ENCODE measurements around the gene MRPL46.
A peak's percentile ranks its signal among the peaks of the same experiment; 100 is the strongest.

The MRPL46 gene

DNA sequence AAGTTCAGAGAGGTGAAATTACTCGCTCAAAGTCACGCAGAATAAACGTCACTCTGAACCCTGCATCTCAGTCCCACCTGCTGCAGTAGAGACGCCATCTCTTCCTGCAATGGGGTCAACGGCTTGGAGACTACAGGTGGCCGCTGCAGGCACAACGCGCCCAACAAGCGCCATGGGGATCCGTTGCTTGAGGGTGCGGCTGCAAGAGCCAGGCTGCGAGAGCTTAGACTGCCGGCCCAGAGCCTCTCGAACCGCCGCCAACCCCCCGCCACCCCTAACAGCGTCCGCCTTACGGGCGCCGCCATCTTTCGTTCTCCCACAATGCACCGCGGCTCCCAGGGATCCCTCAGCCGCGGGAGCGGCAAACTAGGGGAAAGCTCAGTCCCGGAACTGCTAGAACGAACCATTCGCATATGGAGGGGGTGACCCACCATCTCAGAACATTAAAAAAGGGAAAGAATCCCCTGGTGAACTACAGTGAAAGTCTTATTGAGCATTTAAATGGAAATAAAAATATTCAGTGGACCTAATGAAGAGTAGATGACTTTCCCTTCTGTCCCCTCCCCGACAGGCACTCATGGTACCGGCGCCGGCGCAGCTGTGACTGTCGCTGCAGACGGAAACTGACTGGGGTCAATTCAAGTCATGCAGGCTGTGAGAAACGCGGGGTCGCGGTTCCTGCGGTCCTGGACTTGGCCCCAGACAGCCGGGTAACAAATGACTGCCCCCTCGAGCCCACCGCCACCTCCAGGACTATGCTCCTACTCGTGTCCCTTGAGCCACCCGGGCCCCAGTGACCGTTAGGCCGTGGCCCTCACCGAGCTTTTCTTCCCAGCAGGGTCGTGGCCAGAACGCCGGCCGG is at the start of gene MRPL46, which contains the start of gene MRPS11:
Gene MRPL46, minus strand, starts transcription at position 316 of the 862 bp plus-strand sequence. Its CDS starts 11 bp downstream, at position 305.
Gene MRPS11, plus strand, starts transcription at position 636 of the 862 bp plus-strand sequence. Its CDS starts 10 bp downstream, at position 646.
- no peak for TF ChIP-seq RAD21 (IDR thresholded peaks at IDR 0.05; ENCODE audit: low read depth)
- no peak; the same call in 1 of the 2 replicates for TF ChIP-seq NFIC (IDR thresholded peaks at IDR 0.05)
- TF ChIP-seq EP300 (IDR thresholded peaks at IDR 0.05; ENCODE audit: borderline replicate concordance) = peak; percentile 63; the same call in 1 of the 2 replicates
- TF ChIP-seq, protein P1, sequence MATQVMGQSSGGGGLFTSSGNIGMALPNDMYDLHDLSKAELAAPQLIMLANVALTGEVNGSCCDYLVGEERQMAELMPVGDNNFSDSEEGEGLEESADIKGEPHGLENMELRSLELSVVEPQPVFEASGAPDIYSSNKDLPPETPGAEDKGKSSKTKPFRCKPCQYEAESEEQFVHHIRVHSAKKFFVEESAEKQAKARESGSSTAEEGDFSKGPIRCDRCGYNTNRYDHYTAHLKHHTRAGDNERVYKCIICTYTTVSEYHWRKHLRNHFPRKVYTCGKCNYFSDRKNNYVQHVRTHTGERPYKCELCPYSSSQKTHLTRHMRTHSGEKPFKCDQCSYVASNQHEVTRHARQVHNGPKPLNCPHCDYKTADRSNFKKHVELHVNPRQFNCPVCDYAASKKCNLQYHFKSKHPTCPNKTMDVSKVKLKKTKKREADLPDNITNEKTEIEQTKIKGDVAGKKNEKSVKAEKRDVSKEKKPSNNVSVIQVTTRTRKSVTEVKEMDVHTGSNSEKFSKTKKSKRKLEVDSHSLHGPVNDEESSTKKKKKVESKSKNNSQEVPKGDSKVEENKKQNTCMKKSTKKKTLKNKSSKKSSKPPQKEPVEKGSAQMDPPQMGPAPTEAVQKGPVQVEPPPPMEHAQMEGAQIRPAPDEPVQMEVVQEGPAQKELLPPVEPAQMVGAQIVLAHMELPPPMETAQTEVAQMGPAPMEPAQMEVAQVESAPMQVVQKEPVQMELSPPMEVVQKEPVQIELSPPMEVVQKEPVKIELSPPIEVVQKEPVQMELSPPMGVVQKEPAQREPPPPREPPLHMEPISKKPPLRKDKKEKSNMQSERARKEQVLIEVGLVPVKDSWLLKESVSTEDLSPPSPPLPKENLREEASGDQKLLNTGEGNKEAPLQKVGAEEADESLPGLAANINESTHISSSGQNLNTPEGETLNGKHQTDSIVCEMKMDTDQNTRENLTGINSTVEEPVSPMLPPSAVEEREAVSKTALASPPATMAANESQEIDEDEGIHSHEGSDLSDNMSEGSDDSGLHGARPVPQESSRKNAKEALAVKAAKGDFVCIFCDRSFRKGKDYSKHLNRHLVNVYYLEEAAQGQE (IDR thresholded peaks at IDR 0.05; ENCODE audit: low read depth) = no peak
- TF ChIP-seq, protein P2, sequence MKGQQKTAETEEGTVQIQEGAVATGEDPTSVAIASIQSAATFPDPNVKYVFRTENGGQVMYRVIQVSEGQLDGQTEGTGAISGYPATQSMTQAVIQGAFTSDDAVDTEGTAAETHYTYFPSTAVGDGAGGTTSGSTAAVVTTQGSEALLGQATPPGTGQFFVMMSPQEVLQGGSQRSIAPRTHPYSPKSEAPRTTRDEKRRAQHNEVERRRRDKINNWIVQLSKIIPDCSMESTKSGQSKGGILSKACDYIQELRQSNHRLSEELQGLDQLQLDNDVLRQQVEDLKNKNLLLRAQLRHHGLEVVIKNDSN (IDR thresholded peaks at IDR 0.05) = no peak
- peak; percentile 45; the same call in 1 of the 2 replicates for TF ChIP-seq TCF12 (IDR thresholded peaks at IDR 0.05; ENCODE audit: low read depth)
- TF ChIP-seq YY1 (IDR thresholded peaks at IDR 0.05; ENCODE audit: low read depth) = peak; percentile 99
- TF ChIP-seq, protein P3, sequence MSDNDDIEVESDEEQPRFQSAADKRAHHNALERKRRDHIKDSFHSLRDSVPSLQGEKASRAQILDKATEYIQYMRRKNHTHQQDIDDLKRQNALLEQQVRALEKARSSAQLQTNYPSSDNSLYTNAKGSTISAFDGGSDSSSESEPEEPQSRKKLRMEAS (IDR thresholded peaks at IDR 0.05) = peak; percentile 74
- no peak for TF ChIP-seq CEBPB (IDR thresholded peaks at IDR 0.05)
- TF ChIP-seq ZBTB7A (IDR thresholded peaks at IDR 0.05; ENCODE audit: low read depth) = no peak
- peak; percentile 96 for TF ChIP-seq TAF1 (IDR thresholded peaks at IDR 0.05; ENCODE audit: low read depth)
- TF ChIP-seq EGR1 (IDR thresholded peaks at IDR 0.05) = peak; percentile 66
- 0 out of 2 replicates have a peak, but pooled peaks have one; percentile 29 for TF ChIP-seq FOXM1 (IDR thresholded peaks at IDR 0.05; ENCODE audit: borderline replicate concordance, low read depth)
- TF ChIP-seq TEAD4 (IDR thresholded peaks at IDR 0.05) = no peak
- peak; percentile 61 for TF ChIP-seq CREB1 (IDR thresholded peaks at IDR 0.05; ENCODE audit: low read depth)

DNA sequence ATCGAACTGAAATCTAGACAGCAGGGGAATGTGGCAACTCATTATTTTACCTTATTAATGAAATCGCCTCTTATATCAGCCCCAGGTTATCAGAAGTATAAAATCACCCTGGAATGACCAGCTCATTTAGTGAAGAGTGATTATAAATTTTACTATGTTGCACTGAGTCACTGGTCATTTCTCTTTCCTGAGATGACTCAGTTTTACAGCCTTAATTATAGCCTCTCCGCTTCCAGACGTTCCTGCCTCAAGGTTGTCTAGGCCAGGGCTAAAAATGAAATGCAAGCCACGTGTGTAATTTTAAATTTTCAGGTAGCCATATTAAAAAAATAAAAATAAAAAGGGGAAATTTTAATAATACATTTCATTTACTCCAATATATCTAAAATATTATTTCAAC is 46.0 kb upstream of the MRPL46 start:
- no peak for TF ChIP-seq CEBPB (IDR thresholded peaks at IDR 0.05)
- TF ChIP-seq, protein P2 (IDR thresholded peaks at IDR 0.05) = no peak
- TF ChIP-seq FOXM1 (IDR thresholded peaks at IDR 0.05; ENCODE audit: borderline replicate concordance, low read depth) = no peak
- no peak for TF ChIP-seq CREB1 (IDR thresholded peaks at IDR 0.05; ENCODE audit: low read depth)
- TF ChIP-seq, protein P1 (IDR thresholded peaks at IDR 0.05; ENCODE audit: low read depth) = no peak
- no peak for TF ChIP-seq NFIC (IDR thresholded peaks at IDR 0.05)
- no peak for TF ChIP-seq EGR1 (IDR thresholded peaks at IDR 0.05)
- TF ChIP-seq, protein P3 (IDR thresholded peaks at IDR 0.05) = no peak
- no peak for TF ChIP-seq TAF1 (IDR thresholded peaks at IDR 0.05; ENCODE audit: low read depth)
- TF ChIP-seq ZBTB7A (IDR thresholded peaks at IDR 0.05; ENCODE audit: low read depth) = no peak
- no peak for TF ChIP-seq EP300 (IDR thresholded peaks at IDR 0.05; ENCODE audit: borderline replicate concordance)
- TF ChIP-seq RAD21 (IDR thresholded peaks at IDR 0.05; ENCODE audit: low read depth) = no peak

DNA sequence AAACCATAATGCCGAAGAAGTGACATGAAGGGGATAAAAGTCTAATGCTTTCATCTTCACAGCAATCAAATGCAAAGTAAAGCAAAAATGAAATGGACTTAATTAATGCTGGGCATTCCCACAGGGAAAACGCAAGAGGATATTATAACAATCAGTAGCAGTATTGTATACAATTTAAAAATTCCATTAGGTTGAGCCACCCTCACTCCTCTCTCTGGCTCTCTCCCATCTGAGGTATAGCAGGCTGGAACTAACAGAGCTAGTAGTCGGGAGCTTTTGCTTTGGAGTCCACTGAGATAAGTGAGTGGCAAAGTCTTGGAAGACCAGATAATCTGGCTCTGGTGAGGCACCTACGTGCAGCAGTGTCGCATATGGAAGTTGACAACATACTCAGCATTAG is 45.4 kb upstream of the MRPL46 start:
- no peak for TF ChIP-seq YY1 (IDR thresholded peaks at IDR 0.05; ENCODE audit: low read depth)
- TF ChIP-seq RAD21 (IDR thresholded peaks at IDR 0.05; ENCODE audit: low read depth) = no peak
- no peak for TF ChIP-seq ZBTB7A (IDR thresholded peaks at IDR 0.05; ENCODE audit: low read depth)
- TF ChIP-seq, protein P1 (IDR thresholded peaks at IDR 0.05; ENCODE audit: low read depth) = no peak
- TF ChIP-seq EP300 (IDR thresholded peaks at IDR 0.05; ENCODE audit: borderline replicate concordance) = no peak
- no peak for TF ChIP-seq CEBPB (IDR thresholded peaks at IDR 0.05)

DNA sequence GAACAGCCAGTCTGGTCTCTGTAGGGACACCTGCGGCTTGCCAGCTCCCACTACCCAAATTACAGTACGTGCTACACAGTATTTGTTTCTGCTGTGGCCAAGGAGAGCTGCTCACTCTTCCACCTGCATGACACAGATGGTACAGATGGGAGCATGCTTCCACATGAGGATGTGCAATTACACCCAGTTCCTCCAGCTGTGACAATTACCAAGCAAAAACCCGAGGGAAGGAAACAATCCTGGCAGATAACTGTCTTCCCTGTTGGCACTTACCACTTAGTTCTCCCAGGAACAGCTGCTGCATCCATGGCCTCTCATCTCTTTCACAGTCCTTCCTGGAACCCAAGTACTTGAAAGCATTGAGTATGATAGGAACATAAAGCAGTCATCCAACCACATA is 44.9 kb upstream of the MRPL46 start:
- no peak for TF ChIP-seq EGR1 (IDR thresholded peaks at IDR 0.05)
- TF ChIP-seq FOXM1 (IDR thresholded peaks at IDR 0.05; ENCODE audit: borderline replicate concordance, low read depth) = no peak
- no peak for TF ChIP-seq ZBTB7A (IDR thresholded peaks at IDR 0.05; ENCODE audit: low read depth)
- TF ChIP-seq CEBPB (IDR thresholded peaks at IDR 0.05) = no peak
- TF ChIP-seq RAD21 (IDR thresholded peaks at IDR 0.05; ENCODE audit: low read depth) = no peak
- no peak for TF ChIP-seq TCF12 (IDR thresholded peaks at IDR 0.05; ENCODE audit: low read depth)
- TF ChIP-seq CREB1 (IDR thresholded peaks at IDR 0.05; ENCODE audit: low read depth) = no peak
- no peak for TF ChIP-seq EP300 (IDR thresholded peaks at IDR 0.05; ENCODE audit: borderline replicate concordance)
- no peak for TF ChIP-seq NFIC (IDR thresholded peaks at IDR 0.05)

Data from Ishikawa (cell line).